Gastroesophageal sphincter (tissue), 4 donors: Measurements from ENCODE around the gene STON2. TPM values are rescaled to one million over a fixed set of nuclear protein-coding genes. Genes with fewer than 3 reads are reported as not detected.

Source experiments
- ATAC-seq: fragments of 150-250 bp; one replicate; pipeline ENCODE4 v1.9.1; 2016; ENCODE audit warnings: mild to moderate bottlenecking, moderate library complexity
- H3K27ac ChIP-seq, 4 donors: fragments of 200-600 bp; sonication (generic) in 3 of 4; 1 replicate in 3 of 4; 2 replicates in 1 of 4; pipeline ENCODE4 v1.5.1; 2016 to 2019
- H3K27me3 ChIP-seq: fragments of 200-600 bp; sonication (generic); one replicate; pipeline ENCODE4 v1.5.1; 2019
- H3K36me3 ChIP-seq, 2 donors: fragments of 200-600 bp; sonication (generic); one replicate each; pipeline ENCODE4 v1.5.1; 2019; ENCODE audit warnings: control low read depth in 1 of 2
- H3K4me1 ChIP-seq, 3 donors: fragments of 200-600 bp; sonication (generic); 1 replicate in 2 of 3; 2 replicates in 1 of 3; pipeline ENCODE4 v1.5.1; 2016 to 2019; ENCODE audit warnings: control low read depth in 2 of 3
- H3K4me3 ChIP-seq, 2 donors: fragments of 200-600 bp; sonication (generic); one replicate each; pipeline ENCODE4 v1.5.1; 2019; ENCODE audit warnings: mild to moderate bottlenecking in 1 of 2, moderate library complexity in 1 of 2
- H3K9me3 ChIP-seq, 3 donors: fragments of 200-600 bp; sonication (generic); one replicate each; pipeline ENCODE4 v1.5.1; 2017 to 2019; ENCODE audit warnings: control low read depth in 2 of 3
- EP300 ChIP-seq: sonication (generic); formaldehyde crosslinking; IDR thresholded peaks from one replicate; pipeline ENCODE4 v1.6.1; 2017; ENCODE audit warnings: antibody characterized with exemption, mild to moderate bottlenecking
- POLR2A ChIP-seq, 2 donors: fragments of 450-650 bp; IDR thresholded peaks; one replicate each; pipeline ENCODE4 v1.6.1; 2017; ENCODE audit warnings: antibody characterized with exemption in 2 of 2, mild to moderate bottlenecking in 2 of 2, moderate library complexity in 1 of 2
- POLR2AphosphoS5 ChIP-seq: sonication (generic); formaldehyde crosslinking; IDR thresholded peaks from one replicate; pipeline ENCODE4 v1.6.1; 2017; ENCODE audit warnings: antibody characterized with exemption
- WGBS, 2 donors: methylation state at CpG; one replicate each; pipeline ENCODE4 v1.1.5; 2018; ENCODE audit warnings: low coverage in 1 of 2; 5-methylcytosine and 5-hydroxymethylcytosine counted together
- total RNA-seq, 4 donors: library from RNA; depleted of rRNA; stranded (reverse); fragments of >200 nt; gene quantifications; one replicate each; pipeline ENCODE4 v1.1.0, GENCODE V29; 2016
- TF ChIP-seq, protein P1 (sequence below), 4 experiments: fragments of 200-600 bp in 2 of 4; fragments of 450-650 bp in 2 of 4; sonication (generic) in 1 of 4; IDR thresholded peaks; one replicate each; pipeline ENCODE4 v1.5.1; 2017 to 2019; ENCODE audit warnings: antibody characterized with exemption in 4 of 4, mild to moderate bottlenecking in 2 of 4, moderate library complexity in 2 of 4

STON2 gene
- total RNA-seq, 4 donors from 2014 or later, result 2.8 to 11.6 (median 11.5) TPM

DNA sequence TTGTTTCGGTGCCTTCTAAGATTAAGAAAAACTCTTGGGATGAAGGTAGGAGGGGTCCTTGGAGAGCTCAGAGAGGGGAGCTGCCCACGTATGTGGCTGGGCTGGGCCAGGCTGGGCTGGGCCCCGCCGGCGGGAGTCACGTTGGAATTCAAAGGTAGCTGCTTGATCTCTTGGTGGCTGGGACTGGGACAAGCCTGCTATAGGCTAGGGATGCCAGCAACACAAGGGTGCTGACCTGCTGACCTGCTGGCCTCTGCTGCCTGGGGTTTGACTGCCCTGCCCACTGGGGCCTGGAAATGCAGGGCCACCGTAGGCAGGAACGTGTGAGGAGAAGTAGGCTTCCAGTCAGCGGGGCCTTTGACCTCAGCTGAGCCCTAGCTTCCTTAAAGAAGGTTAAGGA lies 126.6 kb downstream of the STON2 start:
- WGBS, 2 donors, result 83% methylated on average over 6 of the region's 9 CpGs; no CpG with 5 or more reads in 1 of the 2 donors
- peaks cover 0 to 11% (median 3%) of the 10 kb centered on the region in 3 donors for H3K4me1 ChIP-seq
- no peaks in the 10 kb centered on the region for H3K9me3 ChIP-seq
- TF ChIP-seq EP300 (no peak), POLR2AphosphoS5 (no peak), POLR2A (IDR thresholded peaks at IDR 0.05) (no peak)
- TF ChIP-seq, protein P1, sequence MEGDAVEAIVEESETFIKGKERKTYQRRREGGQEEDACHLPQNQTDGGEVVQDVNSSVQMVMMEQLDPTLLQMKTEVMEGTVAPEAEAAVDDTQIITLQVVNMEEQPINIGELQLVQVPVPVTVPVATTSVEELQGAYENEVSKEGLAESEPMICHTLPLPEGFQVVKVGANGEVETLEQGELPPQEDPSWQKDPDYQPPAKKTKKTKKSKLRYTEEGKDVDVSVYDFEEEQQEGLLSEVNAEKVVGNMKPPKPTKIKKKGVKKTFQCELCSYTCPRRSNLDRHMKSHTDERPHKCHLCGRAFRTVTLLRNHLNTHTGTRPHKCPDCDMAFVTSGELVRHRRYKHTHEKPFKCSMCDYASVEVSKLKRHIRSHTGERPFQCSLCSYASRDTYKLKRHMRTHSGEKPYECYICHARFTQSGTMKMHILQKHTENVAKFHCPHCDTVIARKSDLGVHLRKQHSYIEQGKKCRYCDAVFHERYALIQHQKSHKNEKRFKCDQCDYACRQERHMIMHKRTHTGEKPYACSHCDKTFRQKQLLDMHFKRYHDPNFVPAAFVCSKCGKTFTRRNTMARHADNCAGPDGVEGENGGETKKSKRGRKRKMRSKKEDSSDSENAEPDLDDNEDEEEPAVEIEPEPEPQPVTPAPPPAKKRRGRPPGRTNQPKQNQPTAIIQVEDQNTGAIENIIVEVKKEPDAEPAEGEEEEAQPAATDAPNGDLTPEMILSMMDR (IDR thresholded peaks at IDR 0.05), result no peak
- peaks cover 5% of the 10 kb centered on the region for H3K27me3 ChIP-seq
- H3K27ac ChIP-seq, result no peak overlapping the region
- H3K36me3 ChIP-seq, result no peaks in the 10 kb centered on the region
- no peak for ATAC-seq
- no peak overlapping the region for H3K4me3 ChIP-seq

DNA sequence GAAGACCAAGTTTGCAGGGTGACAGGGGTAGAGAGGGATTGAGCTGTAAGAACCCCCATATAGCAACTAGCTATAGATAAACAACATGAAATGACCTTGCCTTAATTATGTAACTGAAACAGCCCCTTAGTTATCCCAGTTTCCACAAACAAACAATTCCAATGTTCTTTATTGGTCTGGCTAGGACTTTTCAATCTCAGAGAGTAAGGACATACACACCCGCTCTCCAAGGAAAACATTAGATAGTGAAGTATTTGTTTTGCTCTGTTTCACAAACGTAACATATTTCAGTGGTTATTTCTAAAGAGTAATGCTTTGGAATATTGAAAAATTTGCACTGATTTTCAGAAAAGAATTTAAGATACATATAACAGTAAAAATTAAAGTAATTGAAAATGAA lies 127.8 kb downstream of the STON2 start:
- ATAC-seq, result no peak
- H3K27ac ChIP-seq, result no peak overlapping the region
- H3K4me3 ChIP-seq, result no peak overlapping the region
- H3K9me3 ChIP-seq, result no peaks in the 10 kb centered on the region
- peaks cover 0 to 11% (median 3%) of the 10 kb centered on the region in 3 donors for H3K4me1 ChIP-seq
- 88 to 89% methylated on average over 2 of the region's 2 CpGs for WGBS, 2 donors
- H3K27me3 ChIP-seq, result peaks cover 15% of the 10 kb centered on the region
- H3K36me3 ChIP-seq, result no peaks in the 10 kb centered on the region
- no peak for TF ChIP-seq EP300
- TF ChIP-seq POLR2AphosphoS5, result no peak
- TF ChIP-seq POLR2A (IDR thresholded peaks at IDR 0.05), result no peak
- TF ChIP-seq, protein P1 (IDR thresholded peaks at IDR 0.05), result no peak

DNA sequence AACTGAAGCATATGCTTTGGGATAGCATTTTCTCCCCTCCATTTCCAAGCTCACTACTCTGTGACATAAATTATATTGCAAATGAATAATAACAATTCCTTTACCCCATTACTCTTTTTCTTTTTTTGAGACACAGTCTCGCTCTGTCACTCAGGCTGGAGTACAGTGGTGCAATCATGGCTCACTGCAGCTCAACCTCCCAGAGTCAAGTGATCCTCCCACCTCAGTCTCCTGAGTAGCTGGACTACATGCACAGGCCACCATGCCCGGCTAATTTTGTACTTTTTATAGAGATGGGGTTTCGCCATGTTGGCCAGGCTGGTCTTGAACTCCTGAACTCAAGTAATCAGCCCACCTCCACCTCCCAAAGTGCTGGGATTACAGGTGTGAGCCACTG lies 130.1 kb downstream of the STON2 start:
- Histone ChIP-seq H3K4me1 (peaks cover 0 to 11% (median 3%) of the 10 kb centered on the region in 3 donors), H3K27ac (no peak overlapping the region), H3K4me3 (no peak overlapping the region), H3K36me3 (no peaks in the 10 kb centered on the region), H3K9me3 (no peaks in the 10 kb centered on the region), H3K27me3 (peaks cover 28% of the 10 kb centered on the region)
- ATAC-seq, result no peak
- 61 to 78% methylated on average over 2 to 3 of the region's 3 CpGs for WGBS, 2 donors
- TF ChIP-seq POLR2AphosphoS5 (no peak), POLR2A (IDR thresholded peaks at IDR 0.05) (no peak), EP300 (no peak)
- TF ChIP-seq, protein P1 (IDR thresholded peaks at IDR 0.05), result no peak

DNA sequence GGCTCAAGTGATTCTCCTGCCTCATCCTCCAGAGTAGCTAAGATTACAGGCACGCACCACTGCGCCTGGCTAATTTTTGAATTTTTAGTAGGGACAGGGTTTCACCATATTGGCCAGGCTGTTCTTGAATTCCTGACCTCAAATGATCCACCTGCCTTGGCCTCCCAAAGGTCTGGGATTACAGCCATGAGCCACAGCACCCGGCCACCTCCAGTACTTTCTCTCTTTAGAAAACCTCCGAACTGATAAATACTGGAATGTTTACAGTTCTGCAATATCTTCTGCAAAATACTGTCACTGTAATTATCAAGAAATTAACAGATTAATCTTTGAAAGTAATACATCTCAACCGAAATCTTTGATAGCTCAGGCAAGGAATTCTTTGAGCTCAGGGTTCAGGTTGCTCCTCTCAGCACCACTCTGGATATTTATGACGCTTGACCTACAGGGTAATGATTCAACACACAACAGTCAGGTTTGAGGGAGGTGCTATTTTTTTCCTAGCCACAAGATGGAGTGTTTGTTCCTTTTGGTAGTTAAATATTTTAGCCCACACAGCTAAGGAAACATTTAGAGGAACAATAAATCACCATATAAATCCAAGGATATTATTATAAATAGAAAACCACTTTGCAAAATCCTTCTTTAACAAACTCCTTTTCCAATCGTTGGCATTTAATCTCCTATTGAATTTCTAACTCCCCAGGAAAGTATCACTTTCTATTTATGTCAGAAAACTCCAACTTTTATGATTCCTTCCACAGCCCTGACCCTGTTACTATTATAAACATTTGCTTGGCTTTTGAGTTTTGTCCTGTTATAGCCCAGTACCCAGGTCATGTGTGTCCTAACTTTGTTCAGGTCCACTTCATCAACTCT lies 130.8 kb downstream of the STON2 start:
- 23 to 40% methylated on average over 6 to 7 of the region's 7 CpGs for WGBS, 2 donors
- Histone ChIP-seq H3K27ac (no peak overlapping the region), H3K27me3 (peaks cover 29% of the 10 kb centered on the region), H3K4me1 (peaks cover 0 to 11% (median 3%) of the 10 kb centered on the region in 3 donors), H3K9me3 (no peaks in the 10 kb centered on the region), H3K36me3 (no peaks in the 10 kb centered on the region), H3K4me3 (no peak overlapping the region)
- peak; percentile 61 for ATAC-seq
- TF ChIP-seq, protein P1 (IDR thresholded peaks at IDR 0.05), result peak; percentile 63 to 82 (median 78)
- TF ChIP-seq EP300 (no peak), POLR2A (IDR thresholded peaks at IDR 0.05) (no peak)

DNA sequence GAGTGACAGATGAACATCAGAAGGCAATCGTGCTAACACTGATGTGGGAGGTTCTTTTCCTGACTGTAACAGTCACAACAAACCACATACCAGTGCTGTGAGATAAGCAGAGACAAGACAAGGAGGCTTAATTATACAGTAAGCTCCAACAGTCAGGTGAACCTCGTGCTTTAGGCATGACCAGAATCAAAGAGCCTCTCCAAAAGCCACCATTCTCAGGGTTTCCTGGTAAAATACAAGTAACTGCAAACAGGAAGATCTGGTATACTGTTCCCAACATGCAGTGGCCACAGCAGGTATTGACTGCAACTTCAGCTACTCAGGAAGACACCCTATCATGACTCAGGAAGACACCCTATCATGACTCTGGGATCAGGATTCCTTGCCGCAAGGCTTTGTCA lies 132.1 kb downstream of the STON2 start:
- 38 to 59% methylated on average over 3 of the region's 3 CpGs for WGBS, 2 donors
- Histone ChIP-seq H3K27me3 (peaks cover 29% of the 10 kb centered on the region), H3K9me3 (no peaks in the 10 kb centered on the region), H3K27ac (no peak overlapping the region), H3K36me3 (no peaks in the 10 kb centered on the region), H3K4me1 (peaks cover 0 to 11% (median 3%) of the 10 kb centered on the region in 3 donors), H3K4me3 (no peak overlapping the region)
- no peak for ATAC-seq
- TF ChIP-seq EP300 (no peak), POLR2AphosphoS5 (no peak), POLR2A (IDR thresholded peaks at IDR 0.05) (no peak)
- TF ChIP-seq, protein P1 (IDR thresholded peaks at IDR 0.05), result no peak
